Testis (tissue), 2 donors: Measurements from ENCODE around the gene POU4F2.

ENCODE experiments used
- POLR2A ChIP-seq: fragments of 450-650 bp; IDR thresholded peaks from one replicate; pipeline ENCODE4 v1.6.1; 2017; ENCODE audit warnings: antibody characterized with exemption, mild to moderate bottlenecking, moderate library complexity
- TF ChIP-seq, protein P1 (sequence below), 3 experiments: fragments of 450-650 bp in 2 of 3; fragments of 200-600 bp in 1 of 3; sonication (generic) in 1 of 3; IDR thresholded peaks; one replicate each; pipeline ENCODE4 v1.5.1; 2016 to 2019; ENCODE audit warnings: antibody characterized with exemption in 3 of 3, mild to moderate bottlenecking in 2 of 3, moderate library complexity in 1 of 3

DNA sequence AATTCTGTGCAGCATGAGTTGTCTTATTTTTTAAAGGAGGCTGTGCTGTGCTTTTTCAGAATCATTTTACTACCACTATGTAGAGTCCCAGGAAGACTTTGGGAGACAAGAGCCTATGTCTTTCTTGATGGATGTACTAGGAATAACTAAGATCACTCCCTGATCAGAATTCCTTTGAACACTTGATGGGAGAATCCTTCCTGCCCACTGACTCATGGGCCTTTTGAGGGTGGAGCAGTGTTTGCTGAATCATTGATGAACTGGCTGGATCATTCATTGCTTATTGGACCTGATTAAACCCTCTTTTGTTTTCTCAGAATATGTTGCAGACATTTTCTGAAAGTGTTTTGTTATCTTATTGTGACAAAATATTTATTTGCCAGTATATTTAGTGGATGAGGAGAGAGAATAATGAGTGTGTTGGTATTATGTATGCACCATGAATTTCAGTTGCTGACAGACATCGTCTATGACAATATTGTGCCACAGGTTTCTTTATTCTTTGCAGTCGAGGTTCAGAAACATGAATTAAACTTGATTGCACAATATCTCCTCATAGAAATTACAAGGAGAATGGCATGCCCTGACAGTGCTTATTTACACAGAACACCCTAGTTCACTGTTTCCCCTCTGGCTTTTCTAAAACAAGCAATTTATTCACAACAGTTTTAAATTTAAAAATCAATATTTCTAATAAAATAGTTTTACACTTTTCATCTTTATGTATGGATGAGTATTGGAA is 36.3 kb downstream of the POU4F2 start:
- TF ChIP-seq, protein P1, sequence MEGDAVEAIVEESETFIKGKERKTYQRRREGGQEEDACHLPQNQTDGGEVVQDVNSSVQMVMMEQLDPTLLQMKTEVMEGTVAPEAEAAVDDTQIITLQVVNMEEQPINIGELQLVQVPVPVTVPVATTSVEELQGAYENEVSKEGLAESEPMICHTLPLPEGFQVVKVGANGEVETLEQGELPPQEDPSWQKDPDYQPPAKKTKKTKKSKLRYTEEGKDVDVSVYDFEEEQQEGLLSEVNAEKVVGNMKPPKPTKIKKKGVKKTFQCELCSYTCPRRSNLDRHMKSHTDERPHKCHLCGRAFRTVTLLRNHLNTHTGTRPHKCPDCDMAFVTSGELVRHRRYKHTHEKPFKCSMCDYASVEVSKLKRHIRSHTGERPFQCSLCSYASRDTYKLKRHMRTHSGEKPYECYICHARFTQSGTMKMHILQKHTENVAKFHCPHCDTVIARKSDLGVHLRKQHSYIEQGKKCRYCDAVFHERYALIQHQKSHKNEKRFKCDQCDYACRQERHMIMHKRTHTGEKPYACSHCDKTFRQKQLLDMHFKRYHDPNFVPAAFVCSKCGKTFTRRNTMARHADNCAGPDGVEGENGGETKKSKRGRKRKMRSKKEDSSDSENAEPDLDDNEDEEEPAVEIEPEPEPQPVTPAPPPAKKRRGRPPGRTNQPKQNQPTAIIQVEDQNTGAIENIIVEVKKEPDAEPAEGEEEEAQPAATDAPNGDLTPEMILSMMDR (IDR thresholded peaks at IDR 0.05), result no peak
- TF ChIP-seq POLR2A, result no peak
